GM18873 (cell line): Measurements from ENCODE around the gene DAPK2.
"Not testable (repeated sequence)": the region's sequence is repeated elsewhere in the genome, so short reads cannot be mapped to it uniquely, and the experiment has no call there.

Experiments
- ATAC-seq: cut with Tn5 transposase; IDR thresholded peaks from one replicate; pipeline ENCODE4 v1.9.1; 2021; ENCODE audit warnings: mild to moderate bottlenecking, moderate library complexity, moderate number of reproducible peaks; ENCODE audit not compliant: unreplicated experiment, low FRiP score

The DAPK2 gene

GRCh38 chr15:63902671-63903035 is 143.6 kb downstream of the DAPK2 start:
- ATAC-seq = no peak

- ATAC-seq = no peak
Measured at GRCh38 chr15:63901912-63902670, 144.2 kb downstream of the DAPK2 start.

GRCh38 chr15:63900306-63900705 is 146.0 kb downstream of the DAPK2 start:
- no peak for ATAC-seq

- ATAC-seq = not testable (repeated sequence)
Measured at GRCh38 chr15:63899606-63900005, 146.7 kb downstream of the DAPK2 start.

GRCh38 chr15:63899193-63899592 is 147.1 kb downstream of the DAPK2 start:
- no peak for ATAC-seq

- peak; percentile 57 for ATAC-seq
Measured at GRCh38 chr15:63896336-63897115, 149.8 kb downstream of the DAPK2 start.

GRCh38 chr15:63895787-63896218 is 150.5 kb downstream of the DAPK2 start:
- no peak for ATAC-seq

- no peak for ATAC-seq
Measured at GRCh38 chr15:63895194-63895593, 151.1 kb downstream of the DAPK2 start.

GRCh38 chr15:63894662-63894949 is 151.7 kb downstream of the DAPK2 start:
- no peak for ATAC-seq

- ATAC-seq = no peak
Measured at GRCh38 chr15:63893866-63894661, 152.2 kb downstream of the DAPK2 start.

GRCh38 chr15:63892794-63893441 is 153.4 kb downstream of the DAPK2 start:
- ATAC-seq = no peak

GRCh38 chr15:63891768-63892133 is 154.5 kb downstream of the DAPK2 start:
- no peak for ATAC-seq

GRCh38 chr15:63891079-63891767 is 155.1 kb downstream of the DAPK2 start:
- ATAC-seq = no peak

GRCh38 chr15:63890617-63891016 is 155.7 kb downstream of the DAPK2 start:
- ATAC-seq = no peak

GRCh38 chr15:63889831-63890230 is 156.5 kb downstream of the DAPK2 start:
- no peak for ATAC-seq

GRCh38 chr15:63888823-63889222 is 157.5 kb downstream of the DAPK2 start:
- no peak for ATAC-seq

- ATAC-seq = no peak
Measured at GRCh38 chr15:63888146-63888545, 158.1 kb downstream of the DAPK2 start.

GRCh38 chr15:63887630-63888029 is 158.7 kb downstream of the DAPK2 start:
- no peak for ATAC-seq

GRCh38 chr15:63884953-63885352 is 161.3 kb downstream of the DAPK2 start:
- ATAC-seq = no peak

- ATAC-seq = no peak
Measured at GRCh38 chr15:63881431-63881830, 164.9 kb downstream of the DAPK2 start.
